Small intestine (tissue), 7 donors: Measurements from ENCODE around the gene RNF103. TPM values are rescaled to one million over a fixed set of nuclear protein-coding genes. Genes with fewer than 3 reads are reported as not detected.

Experiments
- DNase-seq, 2 donors: peaks; one replicate each; pipeline versions ENCODE4 v3.0.0 to v3.0.0-alpha.2; 2013
- FAIRE-seq: peaks from 2 replicates; lab custom pipeline; 2012; peaks lifted over from hg19 to GRCh38; lab: Jason Lieb, UNC
- H3K27ac ChIP-seq, 3 donors: one replicate each; pipeline ENCODE4 v1.5.1; 2013; ENCODE audit warnings: low read length in 2 of 3, mild to moderate bottlenecking in 2 of 3, control low read depth in 1 of 3, inconsistent platforms in 1 of 3, low read depth in 1 of 3, moderate library complexity in 1 of 3
- H3K27me3 ChIP-seq, 3 donors: one replicate each; pipeline ENCODE4 v1.6.1; 2013; ENCODE audit warnings: low read length in 3 of 3, inconsistent platforms in 1 of 3; ENCODE audit not compliant: control insufficient read depth in 3 of 3, insufficient read depth in 3 of 3
- H3K36me3 ChIP-seq, 3 donors: one replicate each; pipeline ENCODE4 v1.6.1; 2013; ENCODE audit warnings: low read length in 3 of 3, inconsistent platforms in 1 of 3, low read depth in 1 of 3, mild to moderate bottlenecking in 1 of 3, moderate library complexity in 1 of 3; ENCODE audit not compliant: control insufficient read depth in 3 of 3, insufficient read depth in 2 of 3
- H3K4me1 ChIP-seq, 3 donors: one replicate each; pipeline ENCODE4 v1.6.1; 2013; ENCODE audit warnings: low read length in 2 of 3, inconsistent platforms in 1 of 3, low read depth in 1 of 3, mild to moderate bottlenecking in 1 of 3, moderate library complexity in 1 of 3; ENCODE audit not compliant: control insufficient read depth in 3 of 3, insufficient read depth in 2 of 3
- H3K4me3 ChIP-seq, 3 donors: one replicate each; pipeline ENCODE4 v1.5.1; 2013; ENCODE audit warnings: low read length in 3 of 3, control low read depth in 1 of 3, inconsistent platforms in 1 of 3, low read depth in 1 of 3, mild to moderate bottlenecking in 1 of 3, moderate library complexity in 1 of 3
- H3K9me3 ChIP-seq, 2 donors: one replicate each; pipeline ENCODE4 v1.6.1; 2013; ENCODE audit warnings: low read depth in 1 of 2, low read length in 1 of 2; ENCODE audit not compliant: control insufficient read depth in 2 of 2, insufficient read depth in 1 of 2
- WGBS, 3 donors: extraction: QIAGEN DNeasy Blood & Tissue Kit; methylation state at CpG; one replicate each; pipeline ENCODE4 v1.1.7; 2013; 5-methylcytosine and 5-hydroxymethylcytosine counted together
- polyA plus RNA-seq, 4 donors: library from polyadenylated mRNA; stranded (reverse) in 3 of 4; unstranded in 1 of 4; fragments of 200-250 nt in 3 of 4; fragments of 120-200 nt in 1 of 4; gene quantifications; one replicate each; pipeline versions ENCODE4 v1.2.1 to v1.2.3, GENCODE V29; 2013
- donor health status: healthy with polysubstance abuse.
- donor health status: control.
- donor health status: control.
- donor health status: Bipolar disorder and iron deficiency.
- donor health status: healthy.

RNF103 gene
- polyA plus RNA-seq, 4 donors = 22.0 to 52.3 (median 32.7) TPM

GRCh38 chr2:86649119-86649947, 25.7 kb upstream of the RNF103 start:
- Histone ChIP-seq H3K27me3 (no peaks in the 10 kb centered on the region), H3K36me3 (no peaks in the 10 kb centered on the region), H3K4me1 (peaks cover 0 to 6% (median 0%) of the 10 kb centered on the region in 3 donors), H3K4me3 (no peak overlapping the region), H3K27ac (peak overlapping the region; percentile 66 to 88 (median 77)), H3K9me3 (peaks cover 0 to 16% of the 10 kb centered on the region in 2 donors)
- WGBS, 3 donors = 13 to 59% (median 29%) methylated on average over 1 of the region's 1 CpG
- FAIRE-seq = peak; percentile 75
- peak; percentile 70 to 97 for DNase-seq

DNA sequence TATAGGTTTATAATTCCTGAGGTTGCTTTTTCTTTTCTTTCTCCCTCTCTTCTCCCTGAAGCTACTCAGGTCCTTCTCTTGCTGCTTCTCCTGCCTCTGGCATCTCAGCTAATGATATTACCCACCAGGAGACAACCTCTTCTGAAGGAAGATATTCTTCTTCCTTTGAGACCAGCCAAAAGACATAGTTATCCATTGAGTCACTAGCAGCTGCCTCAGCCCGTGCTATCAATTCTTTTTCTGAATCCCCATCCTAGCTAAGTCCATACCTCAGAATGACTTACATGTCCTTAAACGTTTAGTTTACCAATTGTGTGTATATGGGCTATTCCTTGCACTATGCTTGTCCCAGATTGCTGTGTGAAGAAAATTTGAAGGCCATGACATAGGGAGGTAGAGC, 25.0 kb upstream of the RNF103 start:
- Histone ChIP-seq H3K4me1 (peaks cover 0 to 6% (median 0%) of the 10 kb centered on the region in 3 donors), H3K36me3 (no peaks in the 10 kb centered on the region), H3K27me3 (no peaks in the 10 kb centered on the region), H3K4me3 (no peak overlapping the region), H3K9me3 (peaks cover 0 to 16% of the 10 kb centered on the region in 2 donors), H3K27ac (peak overlapping the region; percentile 66 to 88 (median 77))
- FAIRE-seq (no peak), DNase-seq (no peak)
- 18 to 60% (median 38%) methylated on average over 2 of the region's 2 CpGs for WGBS, 3 donors

DNA sequence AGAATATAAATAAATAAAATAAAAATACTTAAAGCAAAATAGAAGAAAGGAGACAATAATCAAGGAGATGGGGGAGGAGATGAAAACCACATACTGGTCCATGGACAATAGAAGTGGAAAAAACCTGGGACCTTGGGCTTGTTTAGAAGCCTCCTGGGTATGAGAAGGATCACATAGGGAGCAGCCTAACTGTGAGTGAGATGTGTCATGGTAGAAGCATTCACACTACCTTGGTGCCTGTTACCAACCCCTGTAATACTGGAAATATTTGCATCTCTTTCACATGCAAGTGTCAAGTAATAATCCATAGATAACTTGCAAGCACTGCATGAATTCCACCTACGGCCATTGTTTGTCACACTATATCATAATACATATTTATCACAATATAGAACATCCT, 23.2 kb upstream of the RNF103 start:
- no peak overlapping the region for H3K4me3 ChIP-seq
- DNase-seq (no peak), FAIRE-seq (no peak)
- WGBS, 3 donors = 89 to 100% (median 97%) methylated on average over 1 of the region's 1 CpG
- H3K36me3 ChIP-seq = no peaks in the 10 kb centered on the region
- no peak overlapping the region for H3K27ac ChIP-seq
- peaks cover 0 to 6% (median 0%) of the 10 kb centered on the region in 3 donors for H3K4me1 ChIP-seq
- peaks cover 0 to 16% of the 10 kb centered on the region in 2 donors for H3K9me3 ChIP-seq
- no peaks in the 10 kb centered on the region for H3K27me3 ChIP-seq

GRCh38 chr2:86646329-86646728, 22.7 kb upstream of the RNF103 start:
- Histone ChIP-seq H3K9me3 (peaks cover 0 to 12% of the 10 kb centered on the region in 2 donors), H3K4me3 (no peak overlapping the region), H3K27me3 (no peaks in the 10 kb centered on the region), H3K4me1 (peaks cover 0 to 6% (median 0%) of the 10 kb centered on the region in 3 donors), H3K36me3 (no peaks in the 10 kb centered on the region), H3K27ac (no peak overlapping the region)
- WGBS, 3 donors = 92 to 93% (median 93%) methylated on average over 4 of the region's 4 CpGs
- FAIRE-seq (no peak), DNase-seq (no peak)

DNA sequence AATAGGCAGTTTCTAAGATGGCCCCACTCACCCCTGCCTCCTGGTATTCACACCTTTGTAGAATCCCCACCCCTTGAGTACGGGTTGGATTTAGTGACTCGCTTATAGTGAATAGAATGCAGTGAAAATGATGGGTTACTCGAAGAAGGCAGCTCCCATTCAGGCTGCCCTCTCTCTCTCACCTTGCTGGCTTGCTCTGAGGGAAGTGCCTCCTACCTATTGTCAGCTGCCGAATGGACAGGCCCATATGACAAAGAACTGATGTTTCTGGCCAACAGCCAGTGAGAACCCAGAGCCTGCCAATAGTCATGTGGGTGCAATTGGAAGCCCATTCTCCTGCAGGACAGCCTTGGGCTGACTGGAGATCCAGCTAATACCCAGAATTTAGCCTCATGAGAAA, 22.1 kb upstream of the RNF103 start:
- no peaks in the 10 kb centered on the region for H3K27me3 ChIP-seq
- H3K9me3 ChIP-seq = peaks cover 0 to 8% of the 10 kb centered on the region in 2 donors
- WGBS, 3 donors = 83 to 86% (median 84%) methylated on average over 4 of the region's 4 CpGs
- H3K4me3 ChIP-seq = no peak overlapping the region
- FAIRE-seq (no peak), DNase-seq (no peak)
- no peaks in the 10 kb centered on the region for H3K36me3 ChIP-seq
- H3K4me1 ChIP-seq = peaks cover 0 to 6% (median 0%) of the 10 kb centered on the region in 3 donors
- H3K27ac ChIP-seq = no peak overlapping the region

DNA sequence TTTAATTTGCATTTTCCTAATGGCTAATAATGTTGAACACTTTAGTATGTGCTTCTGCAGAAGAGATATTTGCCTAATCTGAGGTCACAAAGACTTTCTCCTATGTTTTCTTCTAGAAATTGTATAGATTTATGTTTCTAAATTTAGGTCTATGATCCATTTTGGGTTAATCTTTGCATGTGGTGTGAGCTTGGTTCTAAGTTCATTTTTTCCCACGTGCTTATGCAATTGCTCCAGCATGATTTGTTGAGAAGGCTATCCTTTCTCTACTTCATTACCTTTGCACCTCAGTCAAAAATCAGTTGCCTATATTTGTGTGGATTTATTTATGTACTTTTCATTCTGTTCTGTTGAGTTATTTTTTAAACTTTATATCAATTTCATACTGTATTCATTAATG, 15.0 kb upstream of the RNF103 start:
- H3K36me3 ChIP-seq = no peaks in the 10 kb centered on the region
- no peaks in the 10 kb centered on the region for H3K27me3 ChIP-seq
- FAIRE-seq = no peak
- no peaks in the 10 kb centered on the region for H3K4me1 ChIP-seq
- no peak overlapping the region for H3K4me3 ChIP-seq
- DNase-seq = no peak
- no peak overlapping the region for H3K27ac ChIP-seq
- WGBS, 3 donors = 50 to 71% (median 68%) methylated on average over 1 of the region's 1 CpG
- peaks cover 0 to 4% of the 10 kb centered on the region in 2 donors for H3K9me3 ChIP-seq

- no peak overlapping the region for H3K27ac ChIP-seq
- DNase-seq = no peak
- no peaks in the 10 kb centered on the region for H3K36me3 ChIP-seq
- peaks cover 0 to 14% (median 3%) of the 10 kb centered on the region in 3 donors for H3K4me1 ChIP-seq
- H3K27me3 ChIP-seq = no peaks in the 10 kb centered on the region
- H3K4me3 ChIP-seq = no peak overlapping the region
- WGBS, 3 donors = 80 to 83% (median 81%) methylated on average over 5 of the region's 5 CpGs
- H3K9me3 ChIP-seq = peaks cover 0 to 4% of the 10 kb centered on the region in 2 donors
- no peak for FAIRE-seq
Measured at GRCh38 chr2:86636842-86637241, 13.2 kb upstream of the RNF103 start.

DNA sequence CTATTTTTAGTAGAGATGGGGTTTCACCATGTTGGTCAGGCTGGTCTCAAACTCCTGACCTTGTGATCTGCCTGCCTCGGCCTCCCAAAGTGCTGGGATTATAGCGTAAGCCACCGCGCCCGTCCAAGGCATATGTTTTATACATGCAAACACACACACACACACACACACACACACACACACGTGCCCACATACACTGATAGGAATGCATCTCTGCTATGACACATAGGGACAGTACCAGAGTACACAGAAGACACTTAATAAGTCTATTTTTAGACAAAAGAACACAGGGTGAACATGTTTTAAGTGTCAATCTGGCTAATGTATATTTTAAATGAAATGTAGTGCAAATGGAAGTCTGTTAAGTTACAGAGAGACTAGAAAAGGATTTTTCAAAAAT, 10.7 kb upstream of the RNF103 start:
- no peak overlapping the region for H3K27ac ChIP-seq
- H3K27me3 ChIP-seq = no peaks in the 10 kb centered on the region
- peaks cover 0 to 30% (median 3%) of the 10 kb centered on the region in 3 donors for H3K4me1 ChIP-seq
- DNase-seq = no peak
- FAIRE-seq = no peak
- no peaks in the 10 kb centered on the region for H3K9me3 ChIP-seq
- no peak overlapping the region for H3K4me3 ChIP-seq
- no peaks in the 10 kb centered on the region for H3K36me3 ChIP-seq
- WGBS, 3 donors = 88 to 92% (median 88%) methylated on average over 6 of the region's 6 CpGs
